NB4 (cell line): ENCODE results near the gene GLI3.

Source experiments
- DNase-seq: peaks from one replicate; pipeline ENCODE4 v3.0.0; 2010; ENCODE audit warnings: low read depth
- H3K4me3 ChIP-seq: one replicate; pipeline ENCODE4 v1.5.1; 2011; ENCODE audit warnings: mild to moderate bottlenecking, low read depth, low read length, moderate library complexity
- CTCF ChIP-seq: IDR thresholded peaks from one replicate; pipeline ENCODE4 v1.5.1; 2012; ENCODE audit warnings: low read depth, low read length
- MYC ChIP-seq: IDR thresholded peaks from 2 replicates; pipeline ENCODE4 v1.6.1; 2011; ENCODE audit warnings: low read depth, low read length
- POLR2A ChIP-seq: IDR thresholded peaks from 2 replicates; pipeline ENCODE4 v1.6.1; 2011; ENCODE audit warnings: mild to moderate bottlenecking; ENCODE audit not compliant: insufficient read length; ENCODE audit errors: extremely low read depth
- TF ChIP-seq, protein P1 (sequence below): IDR thresholded peaks from 2 replicates; pipeline ENCODE4 v1.6.1; 2011; ENCODE audit warnings: low read depth, low read length

The GLI3 gene

DNA sequence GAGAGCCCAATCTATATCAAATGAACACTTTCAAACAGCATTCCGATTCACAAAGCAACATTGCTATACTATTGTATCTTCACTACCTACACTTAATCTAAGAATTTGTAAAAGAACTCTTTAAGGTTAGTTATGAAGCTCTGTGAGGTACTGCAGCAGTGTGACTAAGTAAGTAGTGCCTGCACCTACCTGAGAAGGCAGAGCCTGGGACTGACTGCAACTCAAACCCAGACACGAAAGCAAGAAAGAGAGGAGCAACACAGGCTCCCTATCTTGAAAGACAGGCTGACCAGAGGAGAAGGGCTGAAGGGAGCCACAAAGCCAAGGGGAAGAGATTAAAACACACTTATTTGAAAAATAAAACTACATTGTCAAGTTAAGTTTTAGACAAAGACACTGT is 160.1 kb downstream of the GLI3 start:
- no peak for TF ChIP-seq MYC
- no peak for DNase-seq
- H3K4me3 ChIP-seq: no peak overlapping the region

- TF ChIP-seq, protein P1, sequence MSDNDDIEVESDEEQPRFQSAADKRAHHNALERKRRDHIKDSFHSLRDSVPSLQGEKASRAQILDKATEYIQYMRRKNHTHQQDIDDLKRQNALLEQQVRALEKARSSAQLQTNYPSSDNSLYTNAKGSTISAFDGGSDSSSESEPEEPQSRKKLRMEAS: no peak
- no peak for TF ChIP-seq POLR2A
- no peak for DNase-seq
- H3K4me3 ChIP-seq: no peak overlapping the region
Observed at GRCh38 chr7:42075418-42075817, 161.6 kb downstream of the GLI3 start.

DNA sequence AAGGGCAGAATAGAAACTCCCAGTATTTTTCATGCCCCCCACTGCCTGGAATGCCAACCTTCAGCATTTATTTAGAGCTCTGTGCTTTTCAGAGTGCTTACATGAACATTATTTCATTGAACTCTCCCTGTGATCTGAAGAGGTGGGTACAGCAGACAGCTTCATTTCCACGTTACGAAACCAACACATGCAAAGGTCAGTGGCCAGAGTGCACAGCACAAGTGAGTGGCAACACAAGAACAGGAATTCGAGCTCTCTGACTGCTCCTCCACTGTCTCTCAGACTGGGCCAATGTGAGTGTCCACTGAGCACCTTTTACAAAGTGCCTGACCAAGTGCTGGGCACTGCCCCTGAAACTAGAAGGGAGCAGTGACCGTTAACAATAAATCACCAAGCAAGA is 162.9 kb downstream of the GLI3 start:
- no peak overlapping the region for H3K4me3 ChIP-seq
- TF ChIP-seq MYC (no peak), POLR2A (no peak), CTCF (no peak)
- TF ChIP-seq, protein P1: no peak
- no peak for DNase-seq

DNA sequence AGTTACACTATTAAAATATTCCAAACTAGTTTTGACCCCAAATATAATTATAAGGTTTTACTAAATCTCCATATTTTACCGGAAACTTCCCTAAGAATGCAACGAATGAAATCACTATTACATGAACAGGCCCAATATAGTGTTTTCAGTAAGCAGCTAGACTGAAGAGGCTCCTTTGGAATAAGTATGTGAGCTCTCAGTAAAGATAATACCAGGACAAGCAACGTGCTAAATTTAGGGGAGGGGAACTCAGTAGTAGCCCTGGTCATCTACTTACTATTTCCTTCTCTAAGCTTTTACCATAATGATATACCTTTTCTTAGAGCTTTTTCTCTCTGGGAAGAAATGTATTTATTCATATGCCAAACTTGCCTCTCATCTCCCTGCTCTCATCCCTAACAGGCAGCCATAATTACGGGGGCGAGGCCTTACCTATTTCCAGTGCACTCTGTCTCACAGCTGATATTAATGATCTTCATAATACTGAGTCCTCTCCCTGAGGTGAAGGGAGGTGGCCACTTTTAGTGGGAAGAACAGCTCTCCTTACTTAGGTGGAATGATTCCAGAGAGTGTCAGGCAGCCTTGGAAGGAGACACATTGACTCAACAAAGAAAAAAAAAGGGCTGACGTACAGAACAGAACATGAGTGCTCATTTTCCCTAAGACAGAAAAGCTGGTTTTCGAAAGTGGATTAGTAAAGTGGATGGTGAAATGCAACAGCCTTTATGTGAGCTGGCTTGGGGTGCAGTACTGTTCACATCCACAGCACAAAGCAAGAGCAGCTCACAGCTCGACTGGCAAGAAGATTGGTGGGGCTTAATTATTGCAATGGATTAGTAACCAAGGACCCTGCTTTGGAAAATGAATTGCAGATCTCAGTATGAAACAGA is 165.4 kb downstream of the GLI3 start:
- DNase-seq: peak; percentile 23

GRCh38 chr7:42070068-42070467 is 166.9 kb downstream of the GLI3 start:
- peak; percentile 64 for DNase-seq
- TF ChIP-seq CTCF: no peak
- no peak for TF ChIP-seq POLR2A
- TF ChIP-seq MYC: no peak
- TF ChIP-seq, protein P1: no peak
- no peak overlapping the region for H3K4me3 ChIP-seq

More for the DNA sequence above, 165.4 kb downstream of the GLI3 start:
- H3K4me3 ChIP-seq: no peak overlapping the region
- TF ChIP-seq MYC (no peak), CTCF (no peak), POLR2A (no peak)
- TF ChIP-seq, protein P1: no peak

- no peak overlapping the region for H3K4me3 ChIP-seq
- TF ChIP-seq MYC: no peak
- no peak for TF ChIP-seq POLR2A
- no peak for TF ChIP-seq CTCF
- TF ChIP-seq, protein P1: no peak
- peak; percentile 9 for DNase-seq
Observed at GRCh38 chr7:42069590-42069989, 167.4 kb downstream of the GLI3 start.
